HepG2 (cell line): ENCODE results near the gene ING5. TPM values are rescaled to one million over a fixed set of nuclear protein-coding genes. Genes with fewer than 3 reads are reported as not detected.
A peak's percentile ranks its signal among the peaks of the same experiment; 100 is the strongest.

Source experiments
- CBX5 ChIP-seq: sonication (generic); formaldehyde crosslinking; IDR thresholded peaks from 2 replicates; pipeline ENCODE4 v1.4.0; 2020; ENCODE audit warnings: missing genetic modification reagents, borderline replicate concordance
- FOXA3 ChIP-seq: IDR thresholded peaks from 2 replicates; pipeline ENCODE4 v1.6.1; 2016; ENCODE audit warnings: missing genetic modification reagents, missing compliant biosample characterization
- FOXK2 ChIP-seq: fragments of 450-650 bp; IDR thresholded peaks from 2 replicates; pipeline ENCODE4 v1.6.1; 2016
- GABPA ChIP-seq, 2 experiments: IDR thresholded peaks; 2 replicates each; pipeline ENCODE4 v1.6.1; 2011 to 2016; ENCODE audit warnings: low read depth in 2 of 2, low read length in 1 of 2, missing biosample characterization in 1 of 2, missing genetic modification characterization in 1 of 2
- MEIS1 ChIP-seq: sonication (generic); formaldehyde crosslinking; IDR thresholded peaks from 2 replicates; pipeline ENCODE4 v1.9.0; 2021; ENCODE audit warnings: mild to moderate bottlenecking, missing genetic modification reagents, moderate library complexity, borderline replicate concordance
- NR2F6 ChIP-seq, 2 experiments: IDR thresholded peaks; 2 replicates each; pipeline ENCODE4 v1.6.1; 2016; ENCODE audit warnings: antibody characterized with exemption in 1 of 2, mild to moderate bottlenecking in 1 of 2
- SRF ChIP-seq: IDR thresholded peaks from 2 replicates; pipeline ENCODE4 v1.6.1; 2011; ENCODE audit warnings: mild to moderate bottlenecking, low read depth, low read length, moderate library complexity
- SRSF1 ChIP-seq: fragments of 200-400 bp; formaldehyde crosslinking; optimal IDR thresholded peaks from 2 replicates; pipeline ENCODE3; 2017; ENCODE audit warnings: mild to moderate bottlenecking, low read depth, low read length, moderate library complexity
- SRY ChIP-seq: sonication (generic); formaldehyde crosslinking; IDR thresholded peaks from 2 replicates; pipeline ENCODE4 v1.8.0; 2022; ENCODE audit warnings: mild to moderate bottlenecking, missing genetic modification reagents
- TAF15 ChIP-seq: fragments of 200-400 bp; formaldehyde crosslinking; IDR thresholded peaks from one replicate; pipeline ENCODE4 v1.6.1; 2018; ENCODE audit warnings: mild to moderate bottlenecking, low read depth, low read length; ENCODE audit not compliant: poor library complexity, severe bottlenecking
- USF2 ChIP-seq, 2 experiments: sonication (generic) in 1 of 2; formaldehyde crosslinking in 1 of 2; IDR thresholded peaks; 2 replicates each; pipeline versions ENCODE4 v1.5.1 to v1.6.1; 2011 to 2020; ENCODE audit warnings: borderline replicate concordance in 1 of 2, low read depth in 1 of 2, low read length in 1 of 2, mild to moderate bottlenecking in 1 of 2, missing genetic modification reagents in 1 of 2, moderate library complexity in 1 of 2
- ZFP90 ChIP-seq: sonication (generic); formaldehyde crosslinking; IDR thresholded peaks from 2 replicates; pipeline ENCODE4 v1.8.0; 2022; ENCODE audit warnings: missing genetic modification reagents, mild to moderate bottlenecking, inconsistent platforms, borderline replicate concordance
- ZFP91 ChIP-seq: sonication (generic); formaldehyde crosslinking; IDR thresholded peaks from 2 replicates; pipeline ENCODE4 v1.9.0; 2022; ENCODE audit warnings: missing genetic modification reagents, mild to moderate bottlenecking, borderline replicate concordance
- ZNF101 ChIP-seq: sonication (generic); formaldehyde crosslinking; IDR thresholded peaks from 2 replicates; pipeline ENCODE4 v1.4.0; 2020; ENCODE audit warnings: mild to moderate bottlenecking, low read depth, missing genetic modification reagents, borderline replicate concordance
- ZNF20 ChIP-seq: sonication (generic); formaldehyde crosslinking; IDR thresholded peaks from 2 replicates; pipeline ENCODE4 v1.4.0; 2020; ENCODE audit warnings: mild to moderate bottlenecking, moderate library complexity, missing genetic modification reagents
- ZNF280D ChIP-seq: sonication (generic); formaldehyde crosslinking; IDR thresholded peaks from 2 replicates; pipeline ENCODE4 v1.5.1; 2020; ENCODE audit warnings: mild to moderate bottlenecking, missing genetic modification reagents
- ZNF3 ChIP-seq: IDR thresholded peaks from 2 replicates; pipeline ENCODE4 v1.7.0; 2017; ENCODE audit warnings: inconsistent platforms
- polyA plus RNA-seq, 8 experiments: library from polyadenylated mRNA; depleted of rRNA in 3 of 8; stranded (reverse) in 7 of 8; unstranded in 1 of 8; fragments of >200 nt; fragmentation: Illumina TruSeq in 4 of 8; extraction: Trizol in 4 of 8; gene quantifications; 2 replicates each; pipeline versions ENCODE4 v1.2.1 to v1.2.3, GENCODE V29; 2011 to 2016; ENCODE audit warnings: low read depth in 4 of 8, missing spikeins in 1 of 8, mixed read lengths in 1 of 8; ENCODE audit not compliant: insufficient read depth in 1 of 8
- total RNA-seq, 5 experiments: library from RNA; depleted of rRNA; stranded (reverse); fragments of >200 nt; fragmentation: Illumina TruSeq; extraction: Trizol; gene quantifications; 2 replicates each; pipeline ENCODE4 v1.2.3, GENCODE V29; 2016; ENCODE audit warnings: low read depth in 1 of 5

Gene ING5
- total and polyA plus RNA-seq, 2 of the 13 experiments (the other 11 are each of a cell fraction or from before 2014, with no cell fraction given) = 61.9 to 71.9 TPM

- TF ChIP-seq USF2 (IDR thresholded peaks at IDR 0.05; ENCODE audit: low read depth, low read length) = no peak
- TF ChIP-seq USF2 (CRISPR knock-in tag; IDR thresholded peaks at IDR 0.05; ENCODE audit: borderline replicate concordance) = no peak
- no peak for TF ChIP-seq FOXK2
- peak; percentile 52 for TF ChIP-seq ZFP91 (CRISPR knock-in tag)
- TF ChIP-seq ZFP90 (CRISPR knock-in tag) = 0 out of 2 replicates have a peak, but pooled peaks have one; percentile 2
- TF ChIP-seq ZNF3 (CRISPR knock-in tag) = no peak
- TF ChIP-seq ZNF280D (CRISPR knock-in tag) = peak; percentile 60; the same call in 1 of the 2 replicates
- no peak for TF ChIP-seq SRF
- TF ChIP-seq MEIS1 (CRISPR knock-in tag) = no peak
- TF ChIP-seq NR2F6 (IDR thresholded peaks at IDR 0.05) = peak; percentile 54
- peak; percentile 40; the same call in 1 of the 2 replicates for TF ChIP-seq NR2F6 (CRISPR knock-in tag; IDR thresholded peaks at IDR 0.05)
- TF ChIP-seq ZNF101 (CRISPR knock-in tag) = no peak
- TF ChIP-seq SRSF1 = peak; percentile 60
- peak; percentile 68; the same call in 1 of the 2 replicates for TF ChIP-seq SRY (CRISPR knock-in tag)
- peak; percentile 77 for TF ChIP-seq FOXA3 (CRISPR knock-in tag)
- TF ChIP-seq GABPA (IDR thresholded peaks at IDR 0.05; ENCODE audit: low read depth, low read length) = no peak
- peak; percentile 19; the same call in 1 of the 2 replicates for TF ChIP-seq GABPA (CRISPR knock-in tag; IDR thresholded peaks at IDR 0.05; ENCODE audit: low read depth)
- peak; percentile 86 for TF ChIP-seq TAF15
- TF ChIP-seq ZNF20 = peak; percentile 22; the same call in 1 of the 2 replicates
- peak; percentile 56; the same call in 1 of the 2 replicates for TF ChIP-seq CBX5
Measured at GRCh38 chr2:241773511-241774418, 71.9 kb downstream of the ING5 start (continued).
